Kidney glomerular epithelial cell (primary cell): Measurements from ENCODE around the gene SIDT1.
"Not testable (repeated sequence)": the region's sequence is repeated elsewhere in the genome, so short reads cannot be mapped to it uniquely, and the experiment has no call there.

Source experiments
- DNase-seq: peaks from one replicate; lab custom pipeline; 2025; lab: John Stamatoyannopoulos, UW

SIDT1 gene

DNA sequence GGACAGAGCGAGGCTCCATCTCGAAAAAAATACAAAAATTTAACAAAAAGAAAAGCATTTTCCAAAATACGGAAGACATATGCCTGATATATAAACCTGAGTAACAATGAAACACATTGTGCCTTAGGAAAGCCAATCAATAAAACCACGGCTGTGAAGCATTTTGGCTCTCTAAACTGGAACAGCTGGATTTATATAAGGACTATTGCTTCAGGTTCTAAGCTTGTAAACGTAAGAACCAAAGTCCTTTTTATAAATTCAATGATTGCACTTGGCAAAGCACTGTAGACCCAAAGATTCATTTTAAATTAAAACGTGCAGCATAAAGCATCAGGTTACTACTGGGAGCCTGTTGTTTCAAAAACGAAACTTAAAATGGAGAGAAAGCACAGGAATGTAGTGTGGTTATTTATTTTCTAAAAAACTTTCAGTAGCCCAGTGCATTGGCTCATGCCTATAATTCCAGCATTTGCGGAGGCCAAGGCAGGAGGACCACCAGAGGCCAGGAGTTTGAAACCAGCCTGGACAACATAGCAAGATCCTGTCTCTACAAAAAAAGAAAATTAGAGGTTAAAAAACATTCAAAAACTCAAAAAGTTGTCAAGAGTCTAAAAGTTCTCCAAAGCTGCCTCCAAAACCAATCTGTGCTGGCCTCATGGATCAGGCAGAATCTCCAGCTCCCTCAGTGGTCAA is 102.6 kb downstream of the SIDT1 start:
- no peak for DNase-seq

GRCh38 chr3:113636034-113636433 is 103.7 kb downstream of the SIDT1 start:
- not testable (repeated sequence) for DNase-seq

GRCh38 chr3:113637756-113638155 is 105.4 kb downstream of the SIDT1 start:
- DNase-seq, result no peak

GRCh38 chr3:113638910-113639309 is 106.6 kb downstream of the SIDT1 start:
- DNase-seq, result no peak

DNA sequence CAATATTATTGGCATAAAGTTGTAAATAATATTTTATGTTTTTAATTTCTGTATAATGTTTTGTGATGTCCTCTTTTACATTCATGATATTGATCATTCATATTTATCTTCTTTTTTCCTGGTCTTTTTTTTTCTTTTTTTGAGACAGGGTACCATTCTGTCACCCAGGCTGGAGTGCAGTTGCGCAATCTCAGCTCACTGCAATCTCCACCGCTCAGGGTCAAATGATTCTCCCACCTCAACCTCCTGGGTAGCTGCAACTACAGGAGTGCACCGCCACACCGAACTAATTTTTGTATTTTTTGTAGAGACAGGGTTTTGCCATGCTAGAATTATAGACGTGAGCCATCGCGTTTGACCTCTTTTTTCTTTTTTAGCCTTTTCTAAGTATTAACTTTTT is 111.2 kb downstream of the SIDT1 start:
- DNase-seq, result no peak

DNA sequence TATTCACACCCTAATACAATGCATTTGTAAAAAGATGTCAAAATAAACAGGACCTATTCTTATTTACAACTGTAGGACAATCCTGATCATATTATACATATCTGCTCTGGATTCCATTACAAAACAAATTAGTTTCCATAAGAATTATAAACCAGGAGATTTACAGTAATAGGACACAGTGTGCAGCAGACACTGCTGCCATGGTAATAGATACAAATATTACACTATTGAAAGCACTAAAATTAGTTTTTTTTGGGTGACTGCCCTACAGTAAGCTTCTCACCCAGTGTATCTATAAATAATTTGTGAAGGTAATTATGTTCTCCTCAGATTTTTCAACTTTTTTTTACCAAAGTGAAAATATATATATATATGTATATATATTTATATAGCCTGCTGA is 116.2 kb downstream of the SIDT1 start:
- no peak for DNase-seq

GRCh38 chr3:113649174-113649845 is 117.0 kb downstream of the SIDT1 start:
- no peak for DNase-seq

GRCh38 chr3:113654310-113654709 is 122.0 kb downstream of the SIDT1 start:
- no peak for DNase-seq

GRCh38 chr3:113654851-113655250 is 122.5 kb downstream of the SIDT1 start:
- DNase-seq, result no peak

- DNase-seq, result no peak
Observed at GRCh38 chr3:113658107-113658506, 125.8 kb downstream of the SIDT1 start.

GRCh38 chr3:113659101-113659541 is 126.8 kb downstream of the SIDT1 start:
- DNase-seq, result no peak

DNA sequence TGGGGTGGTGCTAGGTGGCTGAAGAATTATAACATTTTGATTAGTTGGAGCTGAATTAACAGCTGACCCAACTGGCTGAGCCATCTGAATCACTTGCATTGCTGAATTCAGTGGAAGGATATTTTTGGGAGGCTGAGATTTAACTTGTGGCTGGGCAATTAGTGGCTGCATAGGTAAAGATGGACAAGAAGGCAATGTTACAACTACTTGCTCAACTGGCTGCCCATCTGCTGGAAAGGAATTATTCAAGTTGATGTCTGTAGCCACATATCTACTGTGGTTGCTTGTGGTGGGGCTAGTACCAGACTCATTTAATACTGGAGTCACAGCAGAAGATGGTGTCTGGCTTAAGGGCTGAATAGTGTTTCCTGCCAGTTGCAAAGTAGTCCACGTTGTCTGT is 127.6 kb downstream of the SIDT1 start:
- no peak for DNase-seq

- DNase-seq, result no peak
Observed at GRCh38 chr3:113660458-113660857, 128.1 kb downstream of the SIDT1 start.

DNA sequence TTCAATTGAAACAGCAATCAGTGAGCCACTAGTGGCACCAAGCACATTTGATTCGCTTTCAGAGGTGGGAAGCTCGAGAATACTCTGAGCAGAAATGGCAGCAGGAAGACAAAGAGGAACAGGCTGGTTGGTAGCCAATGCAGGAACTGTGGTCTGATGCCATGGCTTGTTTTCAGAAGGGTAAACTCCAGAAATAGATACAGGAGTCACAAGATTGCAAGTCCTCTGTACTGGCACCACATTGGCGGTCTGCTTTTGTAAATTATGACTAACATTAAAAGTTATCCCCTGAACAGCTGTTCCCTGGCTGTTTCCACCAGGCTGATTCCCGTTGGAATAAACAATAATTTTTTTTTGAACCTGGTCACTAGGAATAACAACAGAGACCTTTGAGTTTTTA is 128.5 kb downstream of the SIDT1 start:
- DNase-seq, result no peak

- DNase-seq, result no peak
Observed at GRCh38 chr3:113662824-113663223, 130.5 kb downstream of the SIDT1 start.

DNA sequence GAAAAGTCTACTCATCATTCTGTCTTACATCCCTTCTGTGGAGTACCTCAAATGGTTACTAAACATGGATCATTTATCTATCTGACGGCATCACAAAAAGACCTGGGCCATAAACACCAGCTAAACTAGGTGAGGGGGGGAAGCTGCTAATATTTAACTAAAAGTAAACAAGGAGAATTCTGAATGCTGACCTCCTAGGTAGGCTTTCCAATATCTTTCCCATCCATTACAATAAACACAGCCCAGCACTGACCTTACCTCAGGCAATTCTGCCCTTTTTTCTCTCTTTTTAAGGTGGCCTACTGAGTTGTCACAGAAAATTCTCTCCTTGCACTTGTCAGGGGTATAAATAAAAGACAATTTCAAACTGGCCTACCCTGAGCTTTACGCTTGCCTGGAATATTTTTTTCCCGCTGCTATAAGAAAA is 131.0 kb downstream of the SIDT1 start:
- DNase-seq, result no peak

DNA sequence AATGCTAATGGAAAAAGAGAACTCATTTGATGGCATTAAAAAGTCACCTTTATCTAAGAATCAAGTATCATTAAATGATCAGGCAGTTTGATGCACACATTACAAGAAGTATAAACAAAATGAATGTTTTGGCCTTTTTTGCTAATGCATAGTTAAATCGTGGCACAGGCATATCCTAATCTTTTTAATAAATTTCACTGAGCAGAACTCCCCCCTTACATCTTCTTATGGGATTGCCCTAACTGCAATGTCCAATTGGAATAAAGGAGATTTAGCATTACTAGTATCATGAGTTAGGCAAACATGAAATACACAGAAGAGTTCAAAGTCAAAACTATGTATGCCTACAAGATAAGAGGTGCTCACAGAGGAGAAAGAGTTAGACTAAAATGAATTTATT is 131.4 kb downstream of the SIDT1 start:
- no peak for DNase-seq

- DNase-seq, result no peak
Observed at GRCh38 chr3:113664523-113665094, 132.3 kb downstream of the SIDT1 start.

DNA sequence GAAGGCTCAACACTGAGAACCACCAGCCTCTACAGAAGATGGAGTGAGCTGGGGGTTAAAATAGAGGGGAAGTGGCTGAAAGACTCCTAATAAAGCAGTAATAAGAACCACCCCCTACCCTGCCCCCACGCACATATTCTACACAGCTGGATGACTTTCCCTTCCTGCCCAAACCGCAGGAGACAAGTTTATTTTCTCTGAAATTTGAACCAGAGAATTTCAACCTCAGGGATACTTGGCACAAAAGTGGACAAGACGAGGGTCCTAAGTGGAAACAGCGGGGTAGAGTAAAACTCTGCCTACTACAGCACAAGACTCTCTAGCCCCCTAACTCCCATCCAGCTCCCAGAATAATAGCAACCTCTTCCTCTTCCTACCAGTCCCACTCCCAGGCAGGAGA is 135.7 kb downstream of the SIDT1 start:
- DNase-seq, result peak; percentile 3

DNA sequence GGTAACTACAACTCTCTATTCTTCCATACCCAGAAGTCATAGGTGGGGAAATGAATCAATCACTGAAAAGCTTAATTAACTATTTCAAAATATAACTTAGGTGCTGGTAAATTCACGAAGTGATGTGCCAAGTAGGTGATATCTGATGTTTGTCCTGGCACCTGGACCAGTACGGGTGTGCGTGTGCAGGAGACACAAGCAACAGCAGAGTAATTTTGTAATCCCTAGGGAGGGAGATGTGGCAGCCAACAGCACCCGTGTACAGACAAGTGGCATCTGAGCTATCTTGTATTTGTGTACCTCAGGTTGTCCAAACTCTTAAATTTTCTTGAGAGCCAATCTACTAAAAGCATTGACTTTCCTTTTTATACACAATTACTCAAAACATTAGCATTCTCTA is 141.2 kb downstream of the SIDT1 start:
- no peak for DNase-seq

- DNase-seq, result no peak
Observed at GRCh38 chr3:113676261-113676660, 143.9 kb downstream of the SIDT1 start.

GRCh38 chr3:113677737-113678136 is 145.4 kb downstream of the SIDT1 start:
- DNase-seq, result no peak

DNA sequence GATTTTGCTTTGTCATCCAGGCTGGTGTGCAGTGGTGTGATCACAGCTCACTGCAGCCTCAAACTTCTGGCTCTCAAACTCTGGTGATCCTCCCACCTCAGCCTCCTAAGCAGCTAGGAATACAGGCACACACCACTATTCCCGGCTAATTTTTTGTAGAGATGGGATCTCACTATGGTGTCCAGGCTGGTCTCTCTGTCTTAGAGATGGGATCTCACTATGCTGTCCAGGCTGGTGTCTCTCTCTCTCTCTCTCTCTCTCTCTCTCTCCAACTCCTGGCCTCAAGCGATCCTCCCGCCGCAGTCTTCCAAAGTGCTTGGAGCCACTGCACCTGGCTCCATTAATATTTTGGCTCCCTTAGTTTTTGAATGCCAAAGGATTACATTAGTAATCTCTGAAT is 146.4 kb downstream of the SIDT1 start:
- no peak for DNase-seq
